Stimulated activated CD8-positive, alpha-beta memory T cell treated with anti-CD3 and anti-CD28 coated beads, Interleukin-15, amount 100 ng/mL, for 48 hours (primary cell): ENCODE results near the gene HACD2.

Experiments
- DNase-seq, 2 donors: peaks; one replicate each; pipeline ENCODE4 v3.0.0-alpha.2; 2020; ENCODE audit warnings: low read depth in 2 of 2

The HACD2 gene

DNA sequence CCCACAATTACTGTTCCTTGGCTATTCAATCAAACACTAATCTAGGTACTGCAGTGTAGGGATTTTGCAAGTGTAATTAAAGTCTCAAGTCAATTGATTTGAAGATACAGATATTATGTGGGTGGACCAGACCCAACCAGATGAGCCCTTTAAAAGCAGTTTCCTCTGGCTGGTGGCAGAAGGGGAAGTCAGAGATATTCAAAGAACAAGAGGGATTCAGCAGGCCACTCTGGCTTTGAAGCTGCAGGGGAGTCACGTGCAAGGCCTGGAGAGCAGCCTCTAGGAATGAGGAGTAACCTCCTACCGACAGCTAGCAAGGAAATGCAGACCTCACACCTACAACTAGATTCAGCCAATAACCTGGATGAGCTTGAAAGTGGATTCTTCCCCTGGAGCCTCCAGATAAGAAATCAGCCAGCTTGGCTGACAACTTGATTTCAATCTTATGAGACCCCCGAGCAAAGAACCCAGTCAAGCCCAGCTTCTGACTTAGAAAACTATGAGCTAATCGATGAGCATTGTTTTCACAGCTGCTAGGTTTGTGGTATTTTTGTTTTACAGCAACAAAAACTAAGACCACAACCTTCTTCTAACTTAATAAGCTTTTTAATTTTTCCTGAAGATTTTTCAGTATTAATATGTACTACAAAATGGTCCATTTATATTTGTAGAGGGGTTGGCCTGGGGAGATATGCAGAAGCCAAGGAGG is 13.4 kb downstream of the HACD2 start:
- DNase-seq, result no peak

DNA sequence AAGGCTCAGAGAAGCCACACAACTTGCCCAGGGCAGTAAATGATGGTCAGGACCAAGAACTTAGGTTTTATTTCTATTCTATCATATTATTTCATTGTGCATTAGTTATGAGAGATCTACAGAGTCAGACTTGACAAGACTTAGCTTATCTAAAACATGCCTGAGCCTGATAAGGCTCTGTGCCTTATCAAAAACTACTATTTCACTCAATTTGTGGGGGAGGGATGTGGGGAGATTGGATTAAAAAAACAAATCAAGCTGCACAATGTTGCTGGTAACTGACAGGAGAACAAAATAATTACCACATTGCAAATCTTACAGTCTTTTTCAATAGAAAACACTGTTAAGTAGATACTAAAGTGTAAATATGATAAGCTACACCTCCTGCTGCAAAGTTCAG is 16.0 kb downstream of the HACD2 start:
- no peak for DNase-seq

DNA sequence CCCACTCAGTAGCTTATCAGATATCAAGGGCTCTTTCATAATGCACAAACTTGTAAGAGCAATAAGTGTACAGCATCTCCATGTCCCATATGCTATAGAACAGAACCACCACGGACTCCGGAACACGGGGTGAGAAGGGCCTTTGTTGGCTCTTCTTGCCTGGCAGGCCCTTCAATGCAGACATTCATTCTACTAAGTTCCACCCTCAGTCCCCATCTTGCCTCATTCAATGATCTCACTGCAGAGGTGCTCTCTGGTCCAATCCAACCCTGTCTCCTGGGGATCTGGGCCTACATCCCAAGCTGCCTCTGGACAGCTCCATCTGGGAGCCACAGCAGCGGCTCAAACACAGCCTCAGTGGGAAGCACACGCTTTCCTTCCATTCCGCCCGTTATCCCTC is 16.8 kb downstream of the HACD2 start:
- no peak for DNase-seq

DNA sequence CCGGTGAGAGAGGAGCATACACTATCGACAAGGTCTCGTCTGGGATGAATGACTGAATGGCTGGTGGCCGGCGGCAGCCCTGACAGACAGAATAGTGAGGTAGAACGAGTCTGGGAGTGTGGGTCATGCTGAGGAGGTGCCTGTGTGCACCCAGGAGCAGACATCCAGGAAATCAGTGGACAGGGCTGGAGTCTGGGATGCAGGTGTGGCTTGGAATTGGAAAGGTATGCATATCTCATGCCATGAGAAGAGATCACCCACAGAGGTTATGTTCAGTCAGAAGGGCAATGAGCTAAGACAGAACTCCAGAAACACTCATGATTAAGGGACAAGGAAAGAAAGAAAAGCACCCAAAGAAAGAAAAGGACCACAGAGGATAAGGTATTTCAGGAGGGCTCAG is 20.8 kb downstream of the HACD2 start:
- DNase-seq, result no peak

DNA sequence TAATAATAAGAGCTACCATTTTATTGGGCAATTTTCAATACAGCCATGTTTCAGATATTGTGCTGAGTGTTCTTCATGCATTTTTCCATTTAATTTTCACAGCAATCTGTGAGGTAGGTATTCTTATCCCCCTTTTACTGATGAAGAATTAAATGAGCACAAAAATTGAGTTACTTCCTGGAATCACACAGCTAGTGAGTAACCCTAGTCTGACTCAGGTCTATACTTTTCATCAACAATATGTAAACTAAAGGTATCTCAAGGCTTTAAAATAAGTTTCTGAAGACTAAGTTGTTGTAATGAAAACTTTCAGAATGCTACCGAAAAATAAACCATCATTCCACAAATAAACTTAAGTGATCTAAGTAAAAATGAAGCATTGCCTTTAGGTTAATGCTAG is 22.3 kb downstream of the HACD2 start:
- DNase-seq, result no peak

DNA sequence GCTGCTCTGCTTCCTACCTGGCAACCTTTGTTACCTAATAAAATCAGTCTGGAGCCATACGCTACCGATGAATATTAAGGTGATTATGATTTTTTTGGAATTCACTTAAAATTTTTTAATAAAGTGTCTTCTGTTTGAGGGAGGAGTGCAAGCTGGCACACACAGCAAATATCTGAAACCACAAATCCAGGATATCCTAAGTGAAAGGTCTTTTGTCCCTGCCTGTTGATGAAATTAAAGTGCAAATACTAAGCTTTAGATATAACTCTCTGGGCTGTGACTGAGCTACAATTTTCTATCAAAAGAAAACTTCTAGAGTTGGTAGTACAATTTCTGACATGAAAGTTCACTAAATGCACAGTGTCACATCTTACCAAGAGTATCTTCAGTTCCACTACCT is 23.7 kb downstream of the HACD2 start:
- DNase-seq, result no peak

DNA sequence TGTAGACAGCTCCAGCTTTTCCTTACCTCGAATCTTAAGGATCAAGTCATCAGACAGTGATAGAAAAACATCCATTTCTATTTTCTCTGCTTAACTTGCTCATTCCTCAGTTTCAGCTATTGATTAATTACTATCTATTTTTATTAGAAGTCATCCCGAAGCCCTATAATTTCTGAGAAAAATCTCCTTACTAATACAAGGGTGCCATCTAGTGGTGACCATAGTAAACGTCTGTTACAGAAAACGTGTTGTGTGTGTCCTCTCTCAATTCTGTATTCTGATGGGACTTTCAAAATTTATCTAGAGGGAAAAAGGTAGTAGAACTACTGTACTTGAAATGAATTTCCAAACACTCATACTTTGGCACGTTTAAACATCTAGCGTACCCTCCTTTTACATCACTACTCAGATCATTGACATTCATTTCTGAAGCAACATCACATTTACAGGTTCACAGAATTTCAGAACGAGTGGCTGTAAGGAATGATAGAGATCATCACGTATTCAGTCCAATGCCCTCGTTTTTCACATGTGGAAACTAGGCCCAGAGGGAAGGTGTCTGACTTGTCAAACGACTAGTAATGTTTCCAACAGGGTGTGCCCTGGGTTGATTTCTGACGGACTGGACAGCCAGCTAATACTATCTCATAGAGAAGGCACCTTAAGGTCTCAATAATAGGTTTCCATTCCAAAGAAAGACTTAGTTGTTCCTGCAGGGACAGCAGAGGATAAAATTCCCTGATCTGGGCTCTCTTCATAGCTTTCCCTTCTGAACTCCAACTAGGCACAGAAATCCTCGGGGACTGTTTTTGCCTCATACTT is 25.6 kb downstream of the HACD2 start:
- no peak for DNase-seq

DNA sequence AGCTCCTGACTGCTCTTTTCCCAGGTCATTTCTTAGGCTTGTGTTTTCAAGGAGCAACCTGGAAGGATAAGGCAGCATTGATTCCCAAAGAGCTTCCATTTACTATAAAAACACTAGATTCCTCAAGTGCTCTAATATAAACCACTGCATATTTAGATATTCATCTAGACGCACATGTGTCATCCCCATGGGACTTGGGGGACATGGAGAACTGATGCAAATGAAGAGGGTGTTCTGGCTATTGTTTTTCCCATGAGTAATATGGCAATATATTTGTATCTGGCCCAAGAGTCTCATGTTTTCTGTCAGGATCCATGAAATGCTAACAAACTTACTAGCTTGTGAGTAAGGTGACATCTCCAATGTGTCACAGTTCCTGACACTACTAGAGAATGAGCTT is 31.3 kb downstream of the HACD2 start:
- DNase-seq, result no peak

DNA sequence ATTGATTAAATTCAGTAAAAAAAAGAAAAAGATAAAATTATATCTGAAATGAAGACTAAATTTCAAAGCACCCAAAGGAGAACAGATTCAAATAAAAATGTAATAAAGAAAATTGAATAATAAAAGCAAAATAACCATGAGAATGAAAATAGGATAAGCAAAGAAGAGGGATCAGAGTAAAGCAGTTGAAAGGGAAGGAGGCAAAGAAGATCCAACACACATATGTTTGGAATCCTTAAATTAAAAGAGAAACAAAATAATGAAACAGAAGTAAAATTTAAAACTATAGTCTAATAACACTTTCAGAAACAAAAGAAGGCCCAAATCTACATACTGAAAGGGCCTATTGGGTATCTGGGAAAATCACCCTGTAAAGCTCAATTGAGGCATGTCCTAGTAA is 32.1 kb downstream of the HACD2 start:
- DNase-seq, result no peak

DNA sequence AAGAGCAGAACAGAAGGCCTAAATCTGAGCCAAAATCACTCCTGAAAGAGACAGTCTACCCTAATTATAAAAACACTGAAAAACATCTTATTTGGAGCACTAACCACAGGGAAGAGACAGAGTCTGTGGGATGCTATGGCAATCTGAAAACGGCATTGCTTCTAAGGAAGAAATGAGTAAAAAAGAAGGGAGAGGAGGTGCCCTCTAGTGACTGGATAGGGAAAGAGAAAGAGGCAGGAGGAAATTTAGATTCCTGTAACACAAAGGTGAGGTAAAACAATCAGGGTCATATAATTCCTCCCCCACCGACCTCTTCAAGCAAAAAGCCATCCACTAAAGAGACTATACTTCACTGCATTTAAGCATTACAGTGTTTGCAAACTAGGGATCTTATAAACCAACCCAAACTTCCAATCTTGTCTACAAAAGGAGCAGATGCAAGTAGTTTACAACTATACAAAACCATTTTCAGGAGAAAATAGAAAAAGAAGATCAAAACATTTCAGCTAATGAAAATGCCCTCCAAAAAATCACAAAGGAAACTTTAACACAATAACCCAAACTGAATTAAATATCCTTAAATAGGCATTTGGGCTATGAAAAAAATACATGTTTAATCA is 32.6 kb downstream of the HACD2 start:
- DNase-seq, result no peak

DNA sequence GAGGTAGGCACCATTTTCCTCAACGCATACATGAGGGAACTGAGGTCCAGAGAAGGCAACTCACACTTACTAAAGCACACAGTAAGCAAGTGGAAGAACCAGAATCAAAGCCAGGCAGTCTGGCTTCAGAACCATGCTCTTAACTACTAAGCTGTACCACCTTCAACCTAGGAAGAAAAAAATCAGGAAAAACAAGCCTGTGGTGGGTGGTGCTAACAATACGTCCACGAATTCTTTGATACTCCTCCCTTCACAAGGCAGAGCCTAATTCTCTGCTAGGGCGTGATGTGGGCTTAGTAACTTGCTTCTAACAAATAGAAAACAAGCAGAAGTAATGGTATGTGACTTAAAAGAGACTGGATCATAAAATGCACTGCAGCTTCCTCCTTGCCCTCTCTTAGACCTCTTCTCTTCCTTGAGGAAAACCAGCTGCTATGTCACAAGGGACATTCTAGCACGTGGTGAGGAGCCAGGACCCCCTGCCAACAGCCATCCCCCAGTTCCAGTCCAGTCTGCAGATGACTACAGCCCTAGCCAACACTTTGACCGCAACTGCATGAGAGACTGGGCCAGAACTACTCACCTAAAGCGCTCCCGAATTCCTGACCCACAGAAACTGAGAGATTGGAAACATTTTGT is 36.9 kb downstream of the HACD2 start:
- DNase-seq, result no peak

DNA sequence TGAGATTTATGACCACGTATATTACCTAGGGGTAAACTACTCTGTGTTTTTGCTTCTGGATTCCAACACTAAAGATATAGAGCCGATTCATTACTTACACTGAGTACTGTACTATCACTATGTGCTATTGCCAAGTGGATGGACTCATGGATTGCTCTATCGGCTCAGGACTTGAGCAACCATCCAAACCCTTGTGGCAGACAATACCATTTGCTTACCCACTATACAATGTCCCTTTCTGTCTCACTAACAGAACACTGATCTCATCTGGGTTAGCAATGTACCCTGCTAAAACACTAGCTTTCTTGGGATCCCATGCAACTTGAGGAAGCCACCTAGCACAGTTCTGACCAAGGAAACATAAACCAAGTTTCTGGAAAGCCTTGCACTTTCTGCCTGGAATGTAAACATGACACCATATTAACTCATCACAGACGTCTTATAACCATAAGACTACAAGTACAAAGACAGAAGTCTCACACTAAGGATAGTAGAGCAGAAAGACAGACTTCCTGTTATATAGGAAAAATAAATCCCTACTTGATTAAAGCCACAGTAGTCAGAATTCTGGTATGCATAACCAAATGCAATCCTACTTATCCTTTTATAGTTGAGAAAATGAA is 38.6 kb downstream of the HACD2 start:
- no peak for DNase-seq

DNA sequence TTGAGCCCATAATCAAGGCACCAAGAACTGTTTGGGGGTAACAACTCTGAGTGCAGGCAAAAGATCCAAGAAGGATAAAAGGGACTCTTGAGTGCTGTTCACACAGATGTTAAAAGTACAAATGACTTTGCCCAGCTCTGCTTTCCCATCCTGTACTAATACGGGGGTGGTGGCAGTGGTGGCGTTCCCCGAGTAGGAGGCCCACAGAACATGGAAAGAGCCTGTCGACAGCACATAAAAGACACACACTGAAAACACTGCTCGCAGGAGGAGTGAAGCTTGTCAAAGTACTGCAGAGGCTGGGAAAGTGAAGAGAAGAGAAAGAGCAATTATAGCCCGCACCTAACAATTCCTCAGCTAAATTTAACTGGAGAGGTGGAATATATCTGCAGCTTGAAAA is 40.9 kb downstream of the HACD2 start:
- DNase-seq, result no peak

DNA sequence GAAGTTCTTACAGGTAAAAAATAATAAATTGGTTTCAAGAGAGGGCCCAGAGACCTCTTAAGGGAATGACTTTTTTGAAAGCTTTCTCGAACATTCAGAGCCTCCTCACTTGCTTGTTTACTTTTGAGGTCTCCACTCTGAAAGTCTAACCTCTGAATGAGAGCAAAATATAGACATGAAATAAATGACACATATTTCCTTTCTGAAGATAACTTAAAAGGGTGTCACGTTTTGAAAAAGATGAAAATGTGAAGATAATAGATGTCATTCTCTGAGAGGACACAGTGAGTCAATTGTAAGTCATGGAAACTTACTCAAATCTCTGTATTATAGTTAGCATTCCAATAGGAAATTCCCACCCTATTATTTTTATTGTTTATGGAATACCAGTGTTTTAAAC is 44.6 kb downstream of the HACD2 start:
- DNase-seq, result no peak

DNA sequence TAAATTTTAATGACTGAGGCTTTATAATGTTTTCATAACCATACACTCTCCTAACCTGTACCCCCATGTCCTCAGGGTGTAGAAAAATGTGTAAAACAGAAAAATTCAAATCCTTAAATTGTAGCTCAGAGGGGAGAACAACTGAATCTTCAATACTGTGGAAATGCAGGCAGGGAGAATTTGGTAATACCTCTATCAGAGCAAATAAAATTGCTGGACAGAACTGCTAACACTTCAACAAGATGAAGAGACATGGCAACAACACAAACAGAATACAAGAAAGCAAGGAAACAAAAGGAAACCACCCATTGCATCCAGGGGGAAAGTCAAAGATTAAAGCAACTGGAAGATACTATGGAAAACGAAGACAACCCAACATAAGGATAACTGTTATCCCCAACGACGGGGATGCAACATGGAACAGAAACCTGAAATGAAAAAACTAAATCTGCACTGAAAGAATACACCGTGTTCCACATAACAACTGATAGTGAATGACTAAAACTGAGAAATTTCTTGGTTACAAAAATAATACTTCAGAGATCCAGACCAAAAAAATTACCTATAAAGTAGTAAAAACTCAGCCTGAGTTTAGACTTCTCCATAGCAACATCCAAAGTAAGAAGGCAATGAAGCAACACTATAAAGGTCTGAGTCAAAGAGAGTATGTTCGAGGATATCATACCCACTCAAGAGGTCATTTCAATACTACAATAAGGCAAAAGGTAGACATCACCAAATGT is 48.5 kb downstream of the HACD2 start:
- DNase-seq, result no peak

DNA sequence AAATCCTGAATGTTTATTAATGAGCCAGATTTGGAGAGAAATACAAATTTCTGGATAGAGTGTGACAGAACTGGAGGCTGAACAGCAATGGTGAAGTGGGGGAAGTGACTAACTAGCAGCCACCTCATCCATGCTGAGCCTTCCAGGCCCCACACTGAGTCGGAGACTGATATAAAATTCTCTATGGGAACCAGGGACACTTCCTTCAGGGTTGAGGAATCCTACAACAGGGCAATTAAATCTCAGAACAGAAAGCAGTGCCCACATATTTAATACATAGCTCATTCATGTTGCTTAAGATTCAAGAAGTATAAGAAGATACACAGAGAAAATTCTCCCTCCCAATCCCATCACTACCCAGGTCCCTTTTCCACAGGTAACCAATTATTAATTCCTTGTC is 49.3 kb downstream of the HACD2 start:
- no peak for DNase-seq

DNA sequence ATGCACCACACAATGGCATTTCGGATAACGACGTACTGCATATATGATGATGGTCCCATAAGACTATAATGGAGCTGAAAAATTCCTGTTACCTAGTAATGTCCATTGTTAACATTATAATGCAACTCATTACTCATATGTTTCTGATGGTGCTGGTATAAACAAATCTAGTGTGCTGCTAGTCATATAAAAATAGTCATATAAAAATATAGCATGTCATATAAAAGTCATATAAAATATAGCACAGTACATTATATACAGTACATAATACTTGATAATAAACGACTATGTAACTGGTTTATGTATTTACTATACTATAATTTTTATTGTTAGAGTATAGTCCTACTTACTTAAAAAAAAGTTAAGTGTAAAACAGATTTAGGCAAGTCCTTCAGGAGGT is 50.6 kb downstream of the HACD2 start:
- no peak for DNase-seq

DNA sequence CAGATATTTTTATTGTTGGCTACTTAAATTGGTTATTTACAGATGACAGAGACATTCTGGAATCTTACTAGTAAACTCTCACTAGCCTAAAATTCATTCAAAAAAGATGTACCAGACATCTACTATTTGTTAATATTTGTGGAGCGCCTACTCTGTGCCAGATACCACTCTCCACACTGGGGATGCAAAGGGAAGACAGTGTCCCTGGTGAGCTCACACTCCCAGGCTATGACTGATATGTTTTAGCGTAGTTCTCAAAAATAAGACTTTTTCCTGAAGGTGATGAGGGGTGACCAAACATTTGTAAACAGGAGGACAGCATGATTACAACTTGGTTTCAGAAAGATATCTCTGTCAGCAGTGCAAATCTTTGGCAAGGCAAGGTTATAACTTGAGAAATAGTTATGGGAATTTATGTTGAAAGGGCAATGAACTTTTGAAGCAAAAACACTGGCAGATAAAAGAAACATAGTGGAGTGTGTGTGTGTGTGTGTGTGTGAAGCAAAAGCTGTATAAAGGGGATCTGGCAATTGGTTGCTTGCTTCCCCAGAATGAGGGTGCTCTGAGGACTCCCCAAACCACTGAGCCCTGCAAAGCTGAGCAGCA is 51.2 kb downstream of the HACD2 start:
- DNase-seq, result no peak

DNA sequence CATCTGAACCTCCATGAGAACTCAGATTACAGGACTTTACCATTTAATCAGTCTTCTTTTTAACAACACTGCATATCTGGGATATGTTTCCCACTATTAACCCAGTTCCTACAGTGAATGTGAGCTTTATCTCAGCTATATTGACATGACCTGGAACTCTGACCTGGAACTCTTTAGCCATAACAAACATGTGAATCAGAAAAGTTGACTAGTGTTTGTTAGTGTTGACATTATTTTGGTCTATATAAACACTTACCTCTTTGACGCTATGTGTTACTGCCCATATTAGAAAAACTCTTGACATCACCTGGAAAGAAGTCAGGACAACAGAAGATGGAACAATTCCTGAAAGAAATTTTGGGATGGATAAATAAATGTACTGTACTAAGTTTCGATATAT is 56.7 kb downstream of the HACD2 start:
- no peak for DNase-seq

DNA sequence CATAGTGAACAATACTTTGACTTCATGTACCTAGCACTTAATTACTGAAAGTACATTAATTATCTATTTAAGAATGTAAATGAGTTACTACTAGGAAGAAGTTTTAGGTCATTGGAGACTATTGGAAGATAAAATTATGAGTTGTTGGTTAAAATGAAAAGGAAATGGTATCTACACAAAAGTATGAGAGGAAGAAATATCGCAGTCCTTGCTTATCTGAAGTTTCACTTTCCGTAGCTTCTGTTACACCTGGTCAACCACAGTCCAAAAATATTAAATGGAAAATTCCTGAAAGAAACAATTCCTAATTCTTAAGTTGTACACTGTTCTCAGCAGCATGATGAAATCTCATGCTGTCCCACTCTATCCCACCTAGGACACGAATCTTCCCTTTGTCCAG is 57.8 kb downstream of the HACD2 start:
- DNase-seq, result no peak

DNA sequence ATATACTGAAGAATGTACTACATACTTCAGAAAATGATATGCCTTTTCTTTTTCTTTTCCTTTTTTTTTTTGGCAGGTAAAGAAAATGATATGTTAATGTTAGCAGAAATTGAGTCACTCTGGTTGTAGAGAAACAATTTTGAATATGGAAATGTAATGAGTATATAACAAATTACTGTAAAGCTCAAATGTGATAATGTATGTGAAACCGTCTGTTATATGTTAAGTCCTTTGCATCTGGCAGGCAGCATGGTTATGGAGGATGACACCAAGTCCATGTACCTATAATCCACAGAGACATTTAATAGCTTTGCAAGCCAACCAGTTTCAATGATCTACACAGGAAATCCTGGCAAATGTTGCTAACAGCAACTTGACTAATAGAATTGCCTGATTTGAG is 58.4 kb downstream of the HACD2 start:
- no peak for DNase-seq
